Pulmonary artery endothelial cell (primary cell): Measurements from ENCODE around the gene ATP2C2. TPM values are rescaled to one million over a fixed set of nuclear protein-coding genes. Genes with fewer than 3 reads are reported as not detected.
"Not testable (repeated sequence)": the region's sequence is repeated elsewhere in the genome, so short reads cannot be mapped to it uniquely, and the experiment has no call there.

ENCODE experiments used
- DNase-seq: peaks from one replicate; pipeline ENCODE4 v3.0.0-alpha.2; 2011; ENCODE audit warnings: low read depth, low spot score
- total RNA-seq: library from RNA; depleted of rRNA; stranded (reverse); fragments of >200 nt; gene quantifications from 2 replicates; pipeline ENCODE4 v1.2.3, GENCODE V29; 2014

The ATP2C2 gene
- total RNA-seq, 1 donor from 2014 or later, result not detected

GRCh38 chr16:84340325-84341040 is 27.9 kb upstream of the ATP2C2 start:
- DNase-seq, result no peak

- no peak for DNase-seq
Observed at GRCh38 chr16:84341528-84342295, 26.6 kb upstream of the ATP2C2 start.

- not testable (repeated sequence) for DNase-seq
Observed at GRCh38 chr16:84343800-84344199, 24.5 kb upstream of the ATP2C2 start.

- DNase-seq, result no peak
Observed at GRCh38 chr16:84344781-84345180, 23.6 kb upstream of the ATP2C2 start.

GRCh38 chr16:84347161-84347560 is 21.2 kb upstream of the ATP2C2 start:
- DNase-seq, result no peak

- no peak for DNase-seq
Observed at GRCh38 chr16:84348386-84348888, 19.9 kb upstream of the ATP2C2 start.

GRCh38 chr16:84349862-84350684 is 18.3 kb upstream of the ATP2C2 start:
- no peak for DNase-seq

GRCh38 chr16:84350685-84351400 is 17.5 kb upstream of the ATP2C2 start:
- no peak for DNase-seq

- no peak for DNase-seq
Observed at GRCh38 chr16:84351630-84352029, 16.7 kb upstream of the ATP2C2 start.

- DNase-seq, result no peak
Observed at GRCh38 chr16:84354306-84354705, 14.0 kb upstream of the ATP2C2 start.

GRCh38 chr16:84355149-84355548 is 13.2 kb upstream of the ATP2C2 start:
- DNase-seq, result no peak

GRCh38 chr16:84356176-84356575 is 12.2 kb upstream of the ATP2C2 start:
- no peak for DNase-seq

- DNase-seq, result no peak
Observed at GRCh38 chr16:84356591-84357116, 11.7 kb upstream of the ATP2C2 start.

- DNase-seq, result no peak
Observed at GRCh38 chr16:84357191-84357651, 11.1 kb upstream of the ATP2C2 start.

GRCh38 chr16:84358601-84359295 is 9.6 kb upstream of the ATP2C2 start:
- no peak for DNase-seq

GRCh38 chr16:84359326-84359725 is 9.0 kb upstream of the ATP2C2 start:
- no peak for DNase-seq

- DNase-seq, result no peak
Observed at GRCh38 chr16:84360170-84360569, 8.2 kb upstream of the ATP2C2 start.

GRCh38 chr16:84360748-84361147 is 7.6 kb upstream of the ATP2C2 start:
- DNase-seq, result no peak

- DNase-seq, result no peak
Observed at GRCh38 chr16:84361546-84361945, 6.8 kb upstream of the ATP2C2 start.

GRCh38 chr16:84362471-84362941 is 5.8 kb upstream of the ATP2C2 start:
- DNase-seq, result no peak
